Stimulated activated CD8-positive, alpha-beta memory T cell treated with anti-CD3 and anti-CD28 coated beads, Interleukin-4, amount 100 ng/mL, for 1 hour (primary cell): Measurements from ENCODE around the gene PTPRN2.
"Not testable (repeated sequence)": the region's sequence is repeated elsewhere in the genome, so short reads cannot be mapped to it uniquely, and the experiment has no call there.

Experiments
- DNase-seq, 2 donors: peaks; one replicate each; pipeline ENCODE4 v3.0.0-alpha.2; 2020; ENCODE audit warnings: low read depth in 2 of 2, low spot score in 1 of 2

Gene PTPRN2

DNA sequence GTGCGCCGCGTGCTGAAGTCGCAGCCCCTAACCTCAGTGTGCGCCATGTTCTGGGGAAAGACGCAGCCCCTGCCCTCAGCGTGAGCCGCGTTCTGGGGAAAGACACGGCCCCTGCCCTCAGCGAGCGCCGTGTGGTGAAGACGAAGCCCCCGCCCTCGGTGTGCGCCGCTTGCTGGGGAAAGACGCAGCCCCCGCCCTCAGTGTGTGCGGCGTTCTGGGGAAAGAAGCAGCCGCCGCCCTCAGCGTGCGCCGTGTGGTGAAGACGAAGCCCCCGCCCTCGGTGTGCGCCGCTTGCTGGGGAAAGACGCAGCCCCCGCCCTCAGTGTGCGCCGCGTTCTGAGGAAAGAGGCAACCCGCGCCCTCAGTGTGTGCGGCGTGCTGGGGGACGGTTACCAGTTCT, 383.7 kb downstream of the PTPRN2 start:
- not testable (repeated sequence) for DNase-seq

DNA sequence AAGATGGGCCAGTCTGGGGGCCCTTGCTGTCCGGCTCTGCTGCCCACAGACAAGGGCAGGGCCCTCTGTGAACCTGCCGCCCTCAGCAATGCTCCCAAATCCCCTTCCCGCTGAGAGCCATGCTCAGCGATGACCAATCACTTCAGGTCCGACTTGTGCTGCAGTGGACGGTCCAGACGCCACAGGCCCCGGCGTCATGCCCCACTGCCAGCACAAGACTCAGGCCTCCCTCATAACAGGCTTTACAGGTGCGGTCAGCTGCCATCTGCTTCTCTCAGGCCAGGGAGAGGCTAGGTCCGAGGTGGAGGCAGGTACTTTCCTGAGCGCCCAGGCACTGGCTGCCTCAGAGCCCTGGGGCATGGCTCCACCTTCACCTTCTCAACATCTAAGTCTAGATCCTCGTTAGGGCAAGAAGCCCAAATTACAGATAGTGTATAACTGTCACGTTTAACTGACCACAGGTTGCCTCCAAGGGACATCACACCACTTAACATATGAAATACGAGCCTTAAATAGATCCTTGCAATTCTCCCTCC, 393.2 kb downstream of the PTPRN2 start:
- DNase-seq, result no peak

DNA sequence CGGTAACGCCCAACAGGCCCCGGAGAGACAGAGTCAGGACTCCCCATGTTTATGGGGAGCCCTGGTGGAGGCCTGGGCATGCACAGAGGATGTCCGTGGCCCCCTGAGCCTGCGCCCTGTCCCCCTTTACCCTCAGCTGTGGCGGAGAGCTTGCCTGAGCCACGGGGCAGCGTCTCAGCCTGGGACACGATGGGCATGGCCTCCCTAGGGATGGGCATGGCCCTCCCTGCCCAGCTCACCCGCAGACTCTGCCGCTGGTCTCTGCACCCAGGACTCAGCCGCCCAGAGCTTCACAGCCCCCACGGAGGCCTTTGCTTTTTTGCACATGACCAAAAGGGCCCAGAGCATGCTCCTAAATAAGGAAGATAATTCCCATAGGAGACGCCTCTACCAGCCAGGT, 394.2 kb downstream of the PTPRN2 start:
- no peak for DNase-seq

DNA sequence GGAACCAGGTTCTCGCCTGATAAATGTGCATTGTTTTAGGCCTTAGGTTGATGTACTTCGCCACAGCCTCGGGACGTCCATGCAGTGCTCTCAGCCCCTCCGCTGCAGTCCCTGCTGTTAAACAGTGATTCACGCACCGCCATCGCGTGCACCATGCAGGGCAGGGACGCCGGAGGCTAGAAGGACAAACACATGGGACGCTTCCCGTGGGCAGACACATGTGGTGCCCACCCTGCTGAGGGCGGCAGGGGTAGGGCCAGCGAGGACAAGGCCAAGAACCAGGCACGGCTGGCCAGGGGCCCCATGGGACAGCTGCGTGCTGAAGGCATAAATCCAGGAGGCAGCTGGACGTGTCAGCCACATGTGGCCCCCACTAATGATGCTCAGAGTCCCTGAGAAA, 394.7 kb downstream of the PTPRN2 start:
- DNase-seq, result no peak

DNA sequence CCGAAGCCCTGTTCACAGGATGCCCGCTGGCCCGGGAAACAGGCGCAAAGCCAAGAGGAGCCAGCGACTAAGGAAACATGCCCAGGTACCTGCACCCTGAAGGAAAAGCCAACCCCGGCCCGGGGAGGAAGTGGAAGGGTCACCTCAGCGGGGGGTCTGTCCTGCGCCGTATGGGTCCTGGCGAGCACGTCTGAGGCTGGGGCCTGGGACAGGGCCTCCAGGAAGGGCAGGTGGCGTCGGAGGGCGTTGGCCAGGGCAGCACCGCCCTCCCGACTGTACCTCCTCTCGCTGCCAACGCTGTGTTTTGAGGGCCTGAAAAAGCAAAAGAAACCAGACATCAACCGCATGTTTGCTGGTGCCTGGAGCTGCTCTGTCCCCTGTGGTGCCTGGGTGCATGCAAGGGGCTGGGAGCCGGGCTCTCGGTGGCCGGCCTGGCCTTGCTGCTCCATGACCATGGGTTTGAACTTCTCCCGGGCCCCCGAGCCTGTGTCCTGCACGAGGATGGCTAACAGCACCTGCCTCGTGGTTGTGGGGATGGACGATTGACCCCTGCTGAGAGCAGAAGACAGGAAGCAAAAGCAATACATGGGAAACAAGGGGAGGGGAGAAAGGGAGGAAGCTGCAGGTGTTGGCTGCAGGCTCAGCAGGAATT, 395.3 kb downstream of the PTPRN2 start:
- DNase-seq, result no peak

DNA sequence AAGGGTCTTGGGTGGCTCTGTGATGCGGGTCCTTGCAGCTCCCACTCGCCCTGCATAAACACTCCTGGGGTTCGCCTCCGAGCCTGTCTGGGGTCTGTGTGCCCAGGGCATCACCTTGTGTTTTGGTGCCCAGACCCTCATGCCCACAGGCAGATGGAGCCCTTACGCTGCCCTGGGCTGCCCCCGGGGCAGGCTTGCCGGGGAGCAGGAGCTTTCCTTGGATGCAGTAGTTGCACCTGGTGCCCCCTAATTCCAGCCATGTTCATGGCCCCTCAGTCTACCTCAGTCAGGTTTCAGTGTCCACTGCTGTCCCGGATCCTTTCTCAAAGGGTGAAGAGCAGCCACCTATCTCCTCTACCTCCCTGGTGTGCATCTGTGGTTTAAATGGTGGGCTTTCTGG, 396.0 kb downstream of the PTPRN2 start:
- DNase-seq, result no peak

DNA sequence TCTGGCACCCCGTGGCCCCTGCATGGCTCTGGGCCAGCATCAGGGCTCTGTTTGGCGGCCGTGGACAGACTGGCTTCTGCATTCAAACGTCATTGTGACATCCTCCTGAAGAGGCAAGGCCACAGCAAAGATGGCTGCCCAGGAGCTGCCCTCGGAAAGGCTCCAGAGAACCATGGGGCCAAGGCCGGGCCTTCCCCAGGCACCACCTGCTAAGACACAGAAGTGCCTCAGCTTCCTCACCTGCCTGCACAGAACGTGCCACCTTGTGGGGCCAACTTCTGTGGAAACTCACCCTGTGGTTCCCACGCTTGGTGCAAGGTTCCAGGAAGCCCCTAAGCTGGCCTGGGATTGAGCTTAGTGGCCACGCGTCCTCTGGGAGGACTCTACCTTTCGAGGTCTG, 396.9 kb downstream of the PTPRN2 start:
- DNase-seq, result no peak

DNA sequence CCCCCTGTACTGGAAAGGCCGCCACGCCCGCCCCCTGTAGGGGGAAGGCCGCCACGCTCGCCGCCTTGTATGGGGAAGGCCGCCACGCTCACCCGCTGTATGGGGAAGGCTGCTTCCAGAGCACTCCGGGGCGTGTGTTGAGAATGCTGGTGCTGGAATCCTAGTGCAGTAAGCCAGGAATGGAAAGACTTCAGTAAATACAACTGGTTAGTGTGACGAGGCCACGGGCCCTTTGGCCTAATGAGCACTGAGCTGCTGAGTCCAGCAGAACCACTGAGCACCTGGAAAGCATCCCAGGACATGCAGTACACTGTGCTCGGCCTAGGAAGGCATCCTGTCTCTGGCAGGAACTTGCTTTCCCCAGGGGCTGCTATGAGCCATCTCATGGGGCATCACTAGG, 398.9 kb downstream of the PTPRN2 start:
- DNase-seq, result no peak

DNA sequence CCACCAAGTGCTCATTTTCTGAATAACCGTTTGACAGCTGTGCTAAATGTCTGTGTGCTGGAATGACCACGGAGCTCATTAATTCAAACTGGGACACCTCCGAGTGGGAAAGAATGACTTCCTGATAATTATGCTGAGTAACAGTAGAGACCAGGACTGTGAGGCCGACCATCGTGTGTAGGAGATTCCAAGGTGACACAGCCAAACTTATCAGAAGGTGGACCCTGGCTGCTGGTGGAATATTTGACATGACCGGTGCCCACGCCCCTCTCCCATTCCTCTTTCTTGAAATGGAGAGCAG, 400.0 kb downstream of the PTPRN2 start:
- no peak for DNase-seq

DNA sequence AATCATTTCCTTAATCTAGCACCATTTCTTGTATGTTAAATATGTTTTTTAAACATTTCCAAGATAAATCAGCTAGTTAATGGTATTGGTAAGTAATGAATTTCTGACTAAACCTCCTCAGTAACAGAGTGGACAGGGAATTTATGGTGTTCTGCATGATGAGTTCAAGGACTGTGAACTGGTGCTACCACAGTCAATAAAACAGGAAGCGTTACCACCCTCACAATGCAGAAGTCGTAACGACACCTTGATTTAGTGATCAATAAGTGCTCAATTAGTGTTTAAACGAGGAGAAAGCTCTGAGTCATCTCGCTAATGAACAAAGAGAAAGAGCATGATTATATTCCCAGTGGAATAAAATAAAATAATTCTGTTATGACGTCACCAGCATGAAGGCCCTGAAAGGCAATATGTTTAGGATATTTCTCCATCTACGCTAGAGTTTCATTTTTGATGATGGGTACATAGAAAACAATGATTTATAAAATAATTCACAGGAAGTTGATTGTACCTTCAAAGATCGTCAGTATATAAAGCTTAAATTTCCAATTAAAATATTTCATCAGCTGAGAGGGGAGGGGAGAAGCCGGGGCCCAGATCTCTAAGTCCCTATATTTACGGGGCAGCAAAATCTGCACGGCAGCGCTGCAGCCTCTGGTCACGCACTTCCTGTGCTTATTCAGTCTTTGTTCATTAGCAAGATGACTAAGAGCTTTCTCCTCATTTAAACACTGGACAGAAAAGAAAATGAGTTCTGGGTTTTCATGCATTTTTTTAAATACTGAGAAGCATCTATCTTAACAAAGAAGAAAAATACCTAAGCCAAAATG, 400.5 kb downstream of the PTPRN2 start:
- no peak for DNase-seq

DNA sequence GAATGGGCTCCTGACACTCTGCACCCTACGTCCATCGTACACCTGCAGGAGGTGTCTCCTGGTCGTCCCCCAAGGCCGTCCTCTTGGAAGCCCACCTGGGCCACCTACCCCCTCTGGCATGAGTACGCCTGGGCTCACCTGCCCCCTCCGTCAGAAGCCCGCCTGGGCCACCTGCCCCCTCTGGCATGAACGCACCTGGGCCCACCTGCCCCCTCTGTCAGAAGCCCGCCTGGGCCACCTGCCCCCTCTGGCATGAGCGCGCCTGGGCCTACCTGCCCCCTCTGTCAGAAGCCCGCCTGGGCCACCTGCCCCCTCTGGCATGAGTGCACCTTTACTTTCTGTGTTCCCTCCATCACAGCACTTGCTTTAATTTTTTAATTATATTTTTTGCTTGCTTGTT, 401.2 kb downstream of the PTPRN2 start:
- no peak for DNase-seq

DNA sequence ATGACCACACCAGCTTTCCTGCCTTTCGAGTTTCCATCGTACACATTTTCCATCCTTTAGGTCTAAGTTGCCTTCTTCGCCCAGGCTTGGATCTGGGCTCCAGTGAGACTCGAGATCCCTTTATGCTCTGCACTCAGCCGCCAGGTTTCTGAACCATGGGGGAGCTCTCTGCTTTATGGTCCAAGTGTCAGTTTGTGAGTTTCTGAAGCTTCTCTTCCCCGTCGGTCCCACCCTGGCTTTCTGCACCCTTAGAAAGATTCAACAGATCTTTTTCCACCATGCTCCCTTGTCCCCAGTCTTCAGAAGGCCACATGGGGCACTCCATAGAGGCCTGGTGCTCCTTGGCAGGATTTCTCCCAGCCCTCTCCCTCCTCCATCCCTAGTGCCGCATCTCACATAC, 402.0 kb downstream of the PTPRN2 start:
- DNase-seq, result no peak

DNA sequence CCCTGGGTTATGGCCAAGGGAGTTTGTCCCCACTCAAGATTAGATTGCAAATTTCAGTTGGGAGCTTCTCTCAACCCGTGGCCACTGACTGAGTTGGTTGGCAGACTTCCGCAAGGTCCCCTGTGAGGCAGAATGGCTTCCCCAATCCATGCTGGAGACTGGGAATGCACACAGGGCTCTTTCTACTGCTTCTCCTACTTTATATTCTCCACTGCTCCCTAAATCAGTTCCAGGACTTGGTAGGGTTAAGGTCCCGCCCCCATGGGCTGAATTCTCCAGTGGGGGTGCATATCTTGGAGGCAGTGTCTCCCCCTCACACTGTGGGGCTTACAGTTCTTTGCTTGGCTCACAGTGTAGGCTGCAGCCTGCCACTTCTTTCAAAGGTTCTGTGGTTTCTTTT, 404.2 kb downstream of the PTPRN2 start:
- DNase-seq, result no peak

DNA sequence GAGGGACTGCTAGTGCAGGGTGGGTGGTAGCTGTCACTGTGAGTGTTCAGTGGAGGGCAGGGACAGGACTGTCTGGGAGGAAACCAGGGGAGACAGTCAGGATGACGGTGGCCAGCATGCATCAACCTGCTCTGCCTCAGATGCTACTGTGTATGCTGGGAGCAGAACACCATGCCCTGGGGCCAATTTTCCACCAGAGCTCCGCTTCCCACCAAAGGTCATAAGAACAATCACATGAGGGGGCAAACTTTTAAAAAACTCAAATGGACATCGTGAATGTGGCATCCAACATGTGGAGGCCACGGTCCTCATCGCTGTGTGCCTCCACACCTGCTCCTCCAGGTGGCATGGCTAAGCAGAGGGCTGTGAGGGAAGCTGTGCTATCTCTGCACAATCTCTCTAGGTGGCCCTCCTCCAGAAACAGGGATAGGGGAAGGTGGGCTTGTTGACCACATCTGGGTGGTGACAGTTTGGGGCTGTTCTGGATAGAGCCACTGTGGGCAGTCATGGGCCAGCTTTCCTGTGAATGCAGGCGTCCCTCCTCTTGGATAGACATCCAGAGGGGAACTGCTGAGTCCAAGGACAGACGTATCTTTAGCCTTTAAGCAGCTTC, 411.0 kb downstream of the PTPRN2 start:
- DNase-seq, result no peak

DNA sequence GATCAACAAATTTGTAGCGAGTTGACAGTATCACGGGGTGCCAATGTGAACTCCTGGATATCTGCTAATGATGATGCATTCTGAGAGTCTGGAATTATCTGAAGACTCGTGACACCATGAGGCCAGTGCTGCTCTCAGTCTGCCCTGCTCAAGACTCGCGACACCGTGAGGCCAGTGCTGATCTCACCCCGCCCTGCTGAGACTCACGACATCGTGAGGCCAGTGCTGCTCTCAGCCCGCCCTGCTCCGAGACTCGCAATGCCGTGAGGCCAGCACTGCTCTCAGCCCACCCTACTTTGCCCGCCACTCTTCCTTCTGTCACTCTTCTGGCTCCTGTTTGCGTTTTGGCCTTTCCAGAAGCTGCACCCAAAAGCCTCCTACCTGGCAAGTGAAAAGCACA, 411.8 kb downstream of the PTPRN2 start:
- DNase-seq, result no peak

DNA sequence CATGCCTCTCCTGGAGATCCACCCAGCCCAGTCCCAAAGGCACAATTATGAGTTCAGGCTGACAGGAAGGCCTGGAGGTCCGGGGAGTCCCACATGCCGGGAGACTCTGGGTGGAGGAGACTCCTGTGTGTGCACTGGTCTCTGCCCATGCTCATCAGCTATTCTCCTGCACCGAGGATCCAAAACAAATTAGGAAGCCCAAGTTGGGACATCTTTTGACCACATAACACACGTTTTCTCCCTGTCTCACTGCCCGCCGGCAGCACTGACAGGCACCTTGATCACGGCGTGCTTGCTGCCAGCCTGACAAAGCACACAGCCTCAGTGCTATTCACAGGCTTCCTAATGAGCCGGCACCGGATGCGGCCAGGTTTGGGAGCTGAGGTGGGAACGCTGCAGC, 412.7 kb downstream of the PTPRN2 start:
- DNase-seq, result no peak

DNA sequence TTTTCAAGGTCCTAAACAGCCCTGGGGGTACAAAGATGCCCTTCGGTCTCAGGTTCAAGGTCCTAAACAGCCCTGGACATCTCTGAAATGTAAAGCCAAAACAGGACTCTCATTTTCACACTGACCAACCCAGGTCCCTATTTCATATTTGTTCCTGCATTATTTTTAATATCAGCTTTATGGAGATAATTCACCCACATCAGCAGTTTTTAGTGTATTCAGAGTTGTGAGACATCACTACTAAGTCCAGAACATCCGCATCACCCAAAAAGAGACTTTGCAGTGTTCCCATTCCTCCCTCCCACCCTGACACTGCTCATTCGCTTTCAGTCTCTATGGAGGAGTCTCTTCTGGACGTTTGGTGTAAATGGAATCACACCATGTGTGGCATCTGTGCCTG, 420.2 kb downstream of the PTPRN2 start:
- no peak for DNase-seq

DNA sequence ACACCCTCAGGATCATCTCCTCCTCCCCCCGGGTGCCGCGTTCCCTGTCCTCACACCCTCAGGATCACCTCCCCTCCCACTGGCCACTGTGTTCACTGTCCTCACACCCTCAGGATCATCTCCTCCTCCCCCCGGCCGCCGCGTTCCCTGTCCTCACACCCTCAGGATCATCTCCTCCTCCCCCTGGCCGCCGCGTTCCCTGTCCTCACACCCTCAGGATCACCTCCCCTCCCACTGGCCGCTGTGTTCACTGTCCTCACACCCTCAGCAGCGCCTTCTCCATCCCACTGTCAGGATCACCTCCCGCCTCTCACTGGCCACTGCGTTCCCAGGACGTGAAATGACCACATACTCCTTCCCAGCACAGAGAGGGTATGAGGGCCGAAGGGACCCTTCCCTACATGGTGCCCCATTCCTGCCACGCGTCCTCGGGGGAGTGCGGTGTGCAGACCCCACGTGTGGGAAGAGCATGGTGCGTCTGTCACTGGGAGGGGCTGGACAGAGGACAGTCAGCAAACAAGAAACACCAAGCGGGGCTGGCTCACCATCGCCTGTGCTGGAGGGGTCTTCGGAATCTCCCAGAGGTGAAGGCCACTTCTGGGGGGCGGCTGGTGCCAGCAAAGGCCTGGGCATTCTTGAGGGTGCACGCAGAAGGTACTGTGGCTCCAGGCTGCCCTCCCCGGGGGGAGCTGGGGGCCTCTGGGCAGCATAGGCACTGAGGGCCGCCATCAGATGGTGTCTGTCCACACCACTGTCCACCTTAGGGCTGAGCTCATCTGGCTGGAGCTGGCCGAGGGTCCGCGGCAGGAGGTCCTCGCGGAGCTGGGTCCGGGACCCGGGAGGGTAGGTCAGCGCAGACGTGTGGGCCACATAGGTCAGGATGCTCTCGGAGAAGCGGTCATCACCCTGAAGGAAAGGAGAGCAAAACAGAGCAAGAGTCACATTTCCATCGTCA, 421.0 kb downstream of the PTPRN2 start:
- DNase-seq, result no peak

DNA sequence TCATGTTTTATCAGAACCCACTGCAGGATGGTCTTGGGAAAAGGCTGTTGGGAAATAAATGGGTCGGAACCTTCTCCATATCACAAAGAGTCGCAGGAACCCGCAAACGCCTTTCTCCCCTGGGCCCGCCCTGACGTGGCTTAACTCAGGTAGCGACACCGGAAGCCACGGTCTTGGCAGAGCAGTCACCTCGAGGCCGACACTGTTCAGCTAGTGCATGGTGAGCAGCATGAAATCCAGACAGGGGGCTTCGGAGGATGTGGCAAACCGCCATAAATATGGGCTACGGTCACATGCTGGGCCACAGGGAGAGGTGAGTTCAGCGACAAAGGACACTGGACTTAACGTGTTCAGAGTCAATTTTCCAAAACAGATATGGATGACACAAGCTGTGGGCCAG, 421.9 kb downstream of the PTPRN2 start:
- no peak for DNase-seq

DNA sequence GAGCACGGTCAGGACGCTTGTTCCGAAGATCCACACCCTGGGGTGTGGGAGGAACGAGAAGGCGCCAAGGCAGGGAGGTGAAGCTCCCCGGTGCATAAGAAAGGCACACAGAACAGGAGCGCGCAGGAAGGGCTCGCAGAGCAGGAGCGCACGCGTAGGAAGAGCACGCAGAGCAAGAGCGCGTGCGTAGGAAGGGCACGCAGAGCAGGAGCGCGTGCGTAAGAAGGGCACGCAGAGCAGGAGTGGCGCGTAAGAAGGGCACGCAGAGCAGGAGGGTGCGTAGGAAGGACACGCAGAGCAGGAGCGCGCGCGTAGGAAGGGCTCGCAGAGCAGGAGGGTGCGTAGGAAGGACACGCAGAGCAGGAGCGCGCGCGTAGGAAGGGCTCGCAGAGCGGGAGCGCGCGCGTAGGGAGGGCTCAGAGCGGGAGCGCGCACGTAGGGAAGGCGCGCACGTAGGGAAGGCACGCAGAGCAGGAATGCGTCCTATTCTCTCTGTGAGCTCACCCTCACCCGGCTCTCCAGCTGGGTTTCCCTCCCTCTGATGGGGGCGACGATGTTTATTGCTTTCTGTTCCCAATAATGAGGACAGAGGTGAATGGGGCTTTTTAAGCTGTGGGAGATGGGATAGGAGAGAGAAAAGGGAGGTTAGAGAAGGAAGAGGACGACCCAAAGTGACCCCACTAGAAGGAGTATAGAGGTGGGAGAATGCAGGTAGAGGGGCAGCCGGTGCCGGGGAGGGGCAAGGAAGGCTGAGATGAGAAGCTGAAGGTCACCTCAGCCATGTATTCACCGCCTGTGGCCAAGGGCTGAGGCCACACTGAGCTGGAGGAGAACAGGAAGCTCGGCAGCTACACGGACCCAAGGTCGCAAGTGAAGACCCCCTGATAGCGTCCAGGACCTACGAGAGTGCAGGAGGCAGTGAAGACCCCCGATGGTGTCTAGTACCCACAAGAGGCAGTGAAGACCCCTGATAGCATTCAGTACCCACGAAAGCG, 423.2 kb downstream of the PTPRN2 start:
- no peak for DNase-seq
